ENCODE data around the gene ARAF. TPM values are rescaled to one million over a fixed set of nuclear protein-coding genes. Genes with fewer than 3 reads are reported as not detected.
A peak's percentile ranks its signal among the peaks of the same experiment; 100 is the strongest.

The ARAF gene
- total RNA-seq, 1 donor from 2014 or later, result 87.4 TPM

- peaks cover 11% of the 10 kb centered on the region for H3K36me3 ChIP-seq
- intact Hi-C loops (cut with DNase I), result no loop called here
- H3K9me3 ChIP-seq, result no peaks in the 10 kb centered on the region
- H3K27me3 ChIP-seq, result no peaks in the 10 kb centered on the region
- peak overlapping the region; percentile 24 for H3K27ac ChIP-seq
- no peaks in the 10 kb centered on the region for H3K4me1 ChIP-seq
- ATAC-seq, result peak; percentile 11
- no peak for DNase-seq
- TF ChIP-seq CTCF (IDR thresholded peaks at IDR 0.05), result no peak
- H3K4me3 ChIP-seq, result peak overlapping the region; percentile 25
These were observed 12.5 kb downstream of the ARAF start for GRCh38 chrX:47573341-47574075.

GRCh38 chrX:47574076-47574546, 13.1 kb downstream of the ARAF start:
- Histone ChIP-seq H3K4me3 (peak overlapping the region; percentile 25), H3K36me3 (peaks cover 5% of the 10 kb centered on the region), H3K9me3 (no peaks in the 10 kb centered on the region)

GRCh38 chrX:47574547-47575301, 13.7 kb downstream of the ARAF start:
- Histone ChIP-seq H3K4me3 (no peak overlapping the region), H3K36me3 (peaks cover 3% of the 10 kb centered on the region), H3K9me3 (no peaks in the 10 kb centered on the region), H3K4me1 (no peaks in the 10 kb centered on the region), H3K27me3 (no peaks in the 10 kb centered on the region), H3K27ac (peak overlapping the region; percentile 24)
- intact Hi-C loops (cut with DNase I), result no loop called here
- no peak for TF ChIP-seq CTCF (IDR thresholded peaks at IDR 0.05)
- ATAC-seq (no peak), DNase-seq (no peak)

More at GRCh38 chrX:47574076-47574546, 13.1 kb downstream of the ARAF start:
- H3K27me3 ChIP-seq, result no peaks in the 10 kb centered on the region
- H3K27ac ChIP-seq, result peak overlapping the region; percentile 24
- ATAC-seq (peak; percentile 8), DNase-seq (no peak)
- no peaks in the 10 kb centered on the region for H3K4me1 ChIP-seq
- intact Hi-C loops (cut with DNase I), result no loop called here
- TF ChIP-seq CTCF (IDR thresholded peaks at IDR 0.05), result no peak

GRCh38 chrX:47576021-47576898, 15.3 kb downstream of the ARAF start:
- H3K27ac ChIP-seq, result no peak overlapping the region
- H3K4me1 ChIP-seq, result no peaks in the 10 kb centered on the region
- intact Hi-C loops (cut with DNase I), result no loop called here
- ATAC-seq (no peak), DNase-seq (no peak)
- no peaks in the 10 kb centered on the region for H3K36me3 ChIP-seq
- no peak overlapping the region for H3K4me3 ChIP-seq
- H3K9me3 ChIP-seq, result no peaks in the 10 kb centered on the region
- no peaks in the 10 kb centered on the region for H3K27me3 ChIP-seq
- no peak for TF ChIP-seq CTCF (IDR thresholded peaks at IDR 0.05)

GRCh38 chrX:47577424-47577823, 16.4 kb downstream of the ARAF start:
- Histone ChIP-seq H3K36me3 (no peaks in the 10 kb centered on the region), H3K27me3 (no peaks in the 10 kb centered on the region), H3K4me3 (no peak overlapping the region), H3K9me3 (no peaks in the 10 kb centered on the region), H3K27ac (no peak overlapping the region), H3K4me1 (no peaks in the 10 kb centered on the region)
- intact Hi-C loops (cut with DNase I), result no loop called here
- ATAC-seq (no peak), DNase-seq (no peak)
- no peak for TF ChIP-seq CTCF (IDR thresholded peaks at IDR 0.05)
